ENCODE measurements around the gene NFATC4.

The NFATC4 gene

DNA sequence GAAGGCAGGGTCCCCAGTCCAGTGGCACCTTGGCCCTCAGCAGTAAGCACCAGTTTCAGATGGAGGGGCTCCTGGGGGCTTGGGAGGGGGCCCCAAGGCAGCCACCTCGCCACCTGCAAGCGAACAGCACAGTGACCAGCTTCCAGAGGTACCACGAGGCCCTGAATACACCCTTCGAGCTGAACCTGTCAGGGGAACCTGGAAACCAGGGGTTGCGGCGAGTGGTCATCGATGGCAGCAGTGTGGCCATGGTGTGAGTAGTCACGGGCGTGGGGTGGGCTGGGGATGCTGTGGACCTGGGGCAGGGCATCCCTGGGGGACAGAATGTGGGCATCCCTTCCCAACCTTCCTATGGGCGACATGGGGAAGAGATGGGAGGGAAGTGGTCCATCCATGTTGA lies 42.0 kb downstream of the NFATC4 start:
- no peak for DNase-seq (ENCODE audit: low read depth)

DNA sequence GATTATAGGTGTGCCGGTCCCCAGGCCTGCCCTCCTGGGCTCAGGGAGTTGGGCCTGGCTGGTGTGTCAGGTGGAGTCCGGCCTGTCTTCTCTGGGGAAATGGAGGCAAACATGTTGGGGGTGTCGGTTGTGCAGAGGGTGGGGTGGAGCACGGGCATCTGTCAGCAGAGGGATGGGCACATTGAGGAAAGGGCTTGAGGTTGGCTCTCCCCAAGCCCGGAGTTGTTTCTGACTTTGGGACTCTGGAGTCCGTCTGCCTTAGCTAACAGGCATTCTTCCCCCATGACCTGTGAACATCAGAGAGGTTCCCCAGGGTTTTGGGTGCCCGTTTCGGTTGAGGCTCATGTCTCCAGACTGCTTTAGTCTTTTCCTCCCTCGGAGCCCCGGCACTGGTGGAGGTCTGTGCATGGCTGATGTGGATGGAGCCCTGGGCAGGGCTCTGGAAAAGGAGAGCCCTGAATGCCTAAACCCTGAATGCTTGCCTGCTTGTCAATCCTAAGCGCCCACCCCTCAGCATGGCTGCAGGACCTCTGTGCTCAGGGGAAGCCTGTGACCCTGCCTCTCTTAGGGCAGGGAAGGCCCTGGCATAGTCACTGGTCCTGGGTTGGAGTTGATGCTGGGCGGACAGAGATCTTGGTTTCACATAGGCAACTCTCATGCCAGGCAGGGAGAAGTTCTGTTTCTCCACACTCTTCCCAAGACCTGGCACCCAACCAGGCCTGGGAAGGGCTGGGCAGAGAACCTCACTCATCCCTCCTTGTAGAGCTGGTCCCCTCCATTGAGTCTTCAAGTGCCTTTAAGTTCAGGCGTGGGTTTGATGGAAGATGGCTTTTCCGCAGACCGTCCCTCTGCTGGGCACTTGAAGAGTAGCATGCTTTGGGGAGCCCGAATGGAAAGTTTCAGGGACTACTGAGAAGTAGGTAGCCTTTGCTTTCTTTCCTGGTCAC lies 43.7 kb downstream of the NFATC4 start:
- DNase-seq (ENCODE audit: low read depth): no peak

DNA sequence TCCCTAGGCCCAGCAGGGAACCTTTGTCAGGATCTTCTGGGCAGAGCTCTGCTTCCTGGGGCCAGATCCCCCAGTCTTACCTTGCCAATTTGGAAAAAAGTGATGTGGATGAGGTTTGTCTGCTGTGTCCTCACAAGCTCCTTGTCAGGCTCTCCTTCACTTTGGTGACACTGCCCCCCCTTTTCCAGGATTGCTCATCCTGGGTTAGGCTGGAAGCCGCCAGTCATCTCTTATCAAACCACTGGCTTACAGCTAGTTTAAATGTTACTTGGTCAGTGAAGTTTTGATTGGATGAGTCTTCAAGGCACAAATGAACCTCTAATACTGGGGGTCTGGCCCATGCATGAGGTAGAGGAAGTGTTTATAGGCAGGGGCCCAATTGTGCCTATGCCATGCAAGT lies 46.1 kb downstream of the NFATC4 start:
- no peak for DNase-seq (ENCODE audit: low read depth)

DNA sequence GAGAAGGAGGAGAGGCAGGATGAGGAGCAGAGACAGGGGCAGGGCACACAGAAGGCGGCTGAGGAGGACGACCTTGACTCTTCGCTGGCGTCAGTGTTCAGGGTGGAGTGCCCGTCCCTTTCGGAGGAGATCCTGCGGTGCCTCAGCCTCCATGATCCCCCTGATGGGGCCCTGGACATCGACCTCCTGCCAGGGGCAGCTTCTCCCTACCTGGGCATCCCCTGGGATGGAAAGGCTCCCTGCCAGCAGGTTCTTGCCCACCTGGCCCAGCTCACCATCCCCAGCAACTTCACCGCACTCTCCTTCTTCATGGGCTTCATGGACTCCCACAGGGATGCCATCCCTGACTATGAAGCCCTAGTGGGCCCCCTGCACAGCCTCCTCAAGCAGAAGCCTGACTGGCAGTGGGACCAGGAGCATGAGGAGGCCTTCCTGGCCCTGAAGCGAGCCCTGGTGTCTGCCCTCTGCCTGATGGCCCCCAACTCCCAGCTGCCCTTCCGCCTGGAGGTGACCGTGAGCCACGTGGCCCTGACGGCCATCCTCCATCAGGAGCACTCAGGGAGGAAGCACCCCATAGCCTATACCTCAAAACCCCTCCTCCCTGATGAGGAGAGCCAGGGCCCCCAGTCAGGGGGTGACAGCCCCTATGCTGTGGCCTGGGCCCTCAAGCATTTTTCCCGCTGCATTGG lies 46.9 kb downstream of the NFATC4 start:
- no peak for DNase-seq (ENCODE audit: low read depth)

DNA sequence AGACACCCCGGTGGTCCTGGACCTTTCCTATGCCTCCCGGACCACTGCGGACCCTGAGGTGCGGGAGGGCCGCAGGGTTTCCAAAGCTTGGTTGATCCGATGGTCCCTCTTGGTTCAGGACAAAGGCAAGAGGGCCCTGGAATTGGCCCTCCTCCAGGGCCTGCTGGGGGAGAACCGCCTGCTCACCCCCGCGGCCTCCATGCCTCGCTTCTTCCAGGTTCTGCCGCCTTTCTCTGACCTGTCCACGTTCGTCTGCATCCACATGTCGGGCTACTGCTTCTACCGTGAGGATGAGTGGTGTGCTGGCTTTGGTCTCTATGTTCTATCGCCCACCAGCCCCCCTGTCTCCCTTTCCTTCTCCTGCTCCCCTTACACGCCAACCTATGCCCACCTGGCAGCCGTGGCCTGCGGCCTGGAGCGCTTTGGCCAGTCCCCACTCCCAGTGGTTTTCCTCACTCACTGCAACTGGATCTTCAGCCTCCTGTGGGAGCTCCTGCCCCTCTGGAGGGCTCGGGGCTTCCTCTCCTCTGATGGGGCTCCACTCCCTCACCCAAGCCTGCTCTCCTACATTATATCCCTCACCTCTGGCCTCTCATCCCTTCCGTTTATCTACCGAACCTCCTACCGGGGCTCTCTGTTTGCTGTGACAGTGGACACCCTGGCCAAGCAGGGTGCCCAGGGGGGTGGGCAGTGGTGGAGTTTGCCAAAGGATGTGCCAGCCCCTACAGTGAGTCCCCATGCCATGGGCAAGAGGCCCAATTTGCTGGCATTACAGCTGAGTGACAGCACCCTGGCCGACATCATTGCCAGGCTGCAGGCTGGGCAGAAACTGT lies 47.7 kb downstream of the NFATC4 start:
- DNase-seq (ENCODE audit: low read depth): no peak

DNA sequence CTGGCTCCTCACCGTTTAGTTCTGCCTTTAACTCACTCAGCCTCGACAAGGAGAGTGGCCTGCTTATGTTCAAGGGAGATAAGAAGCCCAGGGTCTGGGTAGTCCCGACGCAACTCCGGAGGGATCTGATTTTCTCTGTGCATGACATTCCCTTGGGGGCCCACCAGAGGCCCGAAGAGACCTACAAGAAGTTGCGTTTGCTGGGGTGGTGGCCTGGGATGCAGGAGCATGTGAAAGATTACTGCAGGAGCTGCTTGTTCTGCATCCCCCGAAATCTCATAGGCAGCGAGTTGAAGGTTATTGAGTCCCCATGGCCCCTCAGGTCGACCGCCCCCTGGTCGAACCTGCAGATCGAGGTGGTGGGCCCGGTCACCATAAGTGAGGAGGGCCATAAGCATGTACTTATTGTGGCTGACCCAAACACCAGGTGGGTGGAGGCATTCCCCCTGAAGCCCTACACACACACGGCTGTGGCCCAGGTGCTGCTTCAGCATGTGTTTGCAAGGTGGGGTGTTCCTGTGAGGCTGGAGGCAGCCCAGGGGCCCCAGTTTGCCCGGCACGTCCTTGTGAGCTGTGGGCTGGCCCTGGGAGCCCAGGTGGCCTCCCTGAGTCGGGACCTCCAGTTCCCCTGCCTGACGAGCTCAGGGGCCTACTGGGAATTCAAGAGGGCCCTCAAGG lies 48.4 kb downstream of the NFATC4 start:
- no peak for DNase-seq (ENCODE audit: low read depth)

DNA sequence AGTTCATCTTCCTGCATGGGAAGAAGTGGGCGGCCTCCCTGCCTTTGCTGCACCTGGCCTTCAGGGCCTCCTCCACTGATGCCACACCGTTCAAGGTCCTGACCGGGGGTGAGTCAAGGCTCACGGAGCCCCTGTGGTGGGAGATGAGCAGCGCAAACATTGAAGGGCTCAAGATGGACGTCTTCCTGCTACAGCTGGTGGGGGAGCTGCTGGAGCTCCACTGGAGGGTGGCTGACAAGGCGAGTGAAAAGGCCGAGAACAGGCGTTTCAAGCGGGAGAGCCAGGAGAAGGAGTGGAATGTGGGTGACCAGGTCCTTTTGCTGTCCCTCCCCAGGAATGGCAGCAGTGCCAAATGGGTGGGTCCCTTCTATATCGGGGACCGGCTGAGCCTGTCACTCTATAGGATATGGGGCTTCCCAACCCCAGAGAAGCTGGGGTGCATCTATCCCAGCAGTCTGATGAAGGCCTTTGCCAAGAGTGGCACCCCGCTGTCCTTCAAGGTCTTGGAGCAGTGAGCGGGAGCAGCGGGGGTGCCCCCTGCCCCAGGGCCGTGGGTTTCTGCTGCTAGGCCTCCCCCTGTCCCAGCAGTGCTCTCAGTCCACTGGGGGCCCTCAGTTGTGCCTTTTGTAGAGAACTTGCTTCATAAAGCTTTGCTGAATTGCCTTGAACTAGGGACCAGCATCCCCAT lies 49.1 kb downstream of the NFATC4 start:
- DNase-seq (ENCODE audit: low read depth): no peak

DNA sequence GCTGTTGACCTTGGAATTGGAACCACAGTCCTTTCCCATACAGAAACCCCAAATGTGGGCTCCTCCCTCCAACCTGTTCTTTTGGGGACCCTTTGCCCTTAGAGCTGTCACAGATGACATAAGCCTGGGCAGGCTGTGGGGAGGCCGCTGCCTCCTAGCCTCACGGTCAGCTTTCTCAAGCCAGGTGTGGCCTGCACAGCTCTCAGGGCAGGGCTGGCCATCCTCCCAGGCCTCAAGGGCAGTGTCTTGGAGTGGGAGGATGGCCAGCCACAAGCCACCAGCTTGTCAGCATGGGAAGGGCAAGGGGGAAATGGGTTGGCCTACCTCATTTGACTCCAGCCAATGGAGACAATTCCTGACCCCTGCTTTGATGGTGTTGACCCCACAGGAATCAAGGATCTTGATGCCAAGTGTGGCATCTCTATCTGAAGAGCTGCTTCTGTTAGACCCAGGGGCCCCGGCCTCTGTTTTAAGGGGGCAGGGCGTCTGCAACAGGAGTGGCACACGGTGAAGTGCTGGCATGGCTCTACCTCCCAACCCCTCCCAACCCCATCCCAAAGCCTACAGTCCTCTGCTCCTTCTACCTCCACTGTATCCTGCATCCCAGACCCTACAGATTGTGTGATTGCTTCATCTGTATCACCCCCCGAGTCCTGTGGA lies 50.0 kb downstream of the NFATC4 start:
- no peak for DNase-seq (ENCODE audit: low read depth)

DNA sequence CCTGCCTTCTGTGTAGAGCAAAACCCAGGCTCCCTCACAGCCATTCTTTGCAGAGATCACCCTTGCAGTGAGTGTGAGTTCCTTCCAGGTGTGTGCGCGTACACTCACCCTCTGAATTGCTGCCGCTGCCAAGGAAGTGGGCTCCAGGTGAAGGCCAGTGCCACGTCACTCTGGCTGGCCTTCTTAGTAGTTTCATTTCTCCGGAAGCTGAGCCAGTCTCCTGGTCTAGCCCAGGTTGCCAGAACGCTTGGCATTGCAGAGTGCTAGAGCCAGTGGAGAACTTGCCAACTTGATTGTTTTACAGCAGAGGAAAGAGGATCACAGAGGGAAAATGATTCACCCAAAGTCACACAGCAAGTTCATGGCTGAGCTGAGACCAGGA lies 50.5 kb downstream of the NFATC4 start:
- DNase-seq (ENCODE audit: low read depth): no peak

DNA sequence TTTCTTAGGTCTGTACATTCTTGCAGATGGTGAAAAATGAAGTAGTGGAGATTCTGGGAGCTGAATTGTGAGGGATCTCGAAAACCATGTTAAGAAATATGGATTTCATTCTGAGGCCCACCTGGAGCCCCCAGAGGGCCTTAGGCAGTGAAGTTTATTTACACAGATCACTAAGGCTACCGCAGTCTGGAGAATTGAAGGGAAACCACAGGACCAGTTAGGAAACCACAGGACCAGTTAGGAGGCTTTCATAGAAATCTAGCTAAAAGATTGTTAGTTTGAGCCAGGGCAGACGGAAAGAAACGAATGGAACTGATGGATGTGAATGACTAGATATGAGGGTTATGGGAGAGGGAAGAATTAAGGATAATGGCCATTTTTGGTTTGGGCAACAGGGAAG lies 54.3 kb downstream of the NFATC4 start:
- DNase-seq (ENCODE audit: low read depth): no peak

DNA sequence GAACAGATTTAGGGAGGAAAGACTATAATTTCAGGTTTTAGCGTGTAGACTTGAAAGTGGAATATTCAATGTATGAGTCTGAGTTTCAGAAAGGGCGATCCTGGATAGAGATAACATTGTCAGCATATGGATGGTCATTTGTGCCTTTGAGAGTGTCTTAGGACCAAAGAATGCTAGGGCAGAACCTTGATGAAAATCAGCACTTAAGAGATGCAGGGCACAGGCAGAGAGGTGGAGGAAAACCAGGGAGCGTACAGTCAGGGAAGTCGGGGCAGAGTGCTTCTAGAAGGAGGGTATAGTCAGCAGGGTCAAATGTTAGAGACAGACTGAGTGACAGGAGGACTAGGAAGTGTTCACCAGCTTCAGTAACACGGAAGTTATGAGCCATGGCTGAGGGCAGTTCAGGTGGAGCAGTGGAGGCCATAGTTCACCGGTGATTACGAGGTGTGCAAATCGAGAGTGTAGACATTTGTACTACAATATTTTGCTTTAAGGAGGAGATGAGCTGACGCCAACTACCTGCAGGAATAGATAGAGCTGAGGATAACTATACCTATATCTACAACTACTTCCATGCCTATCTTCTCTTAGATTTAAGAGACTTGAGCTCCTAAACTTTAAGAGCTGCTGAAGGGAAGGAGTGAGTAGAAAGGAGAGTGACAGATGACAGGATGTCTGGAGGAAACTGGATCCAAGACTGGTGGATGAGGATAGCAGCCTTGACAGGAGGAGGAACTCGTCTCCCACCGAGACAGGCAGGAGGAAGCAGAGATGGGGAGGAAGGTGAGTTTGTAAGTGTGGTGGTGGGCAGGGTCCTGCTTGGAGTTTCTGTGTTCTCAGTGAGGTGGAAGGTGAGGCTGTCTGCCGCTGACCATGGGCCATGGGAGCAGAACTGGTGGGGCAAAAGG lies 55.0 kb downstream of the NFATC4 start:
- DNase-seq (ENCODE audit: low read depth): no peak

DNA sequence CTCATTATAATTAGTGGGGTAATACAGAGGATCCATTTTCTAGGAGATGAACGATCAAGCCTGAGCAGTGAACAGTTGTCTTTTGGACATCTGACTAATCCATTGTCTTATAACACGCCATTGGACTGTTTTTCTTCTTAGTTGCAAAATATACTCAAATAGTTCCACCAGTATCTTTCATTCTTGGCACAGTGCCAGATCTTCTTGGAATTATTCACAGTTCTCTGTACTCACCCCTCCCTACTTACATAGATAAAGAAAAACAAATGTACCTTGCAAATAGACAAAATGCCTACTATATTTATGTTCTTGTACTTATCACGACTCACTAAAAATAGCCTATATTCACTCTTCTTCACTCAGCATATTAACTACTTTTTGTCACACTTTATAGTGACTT lies 57.7 kb downstream of the NFATC4 start:
- DNase-seq (ENCODE audit: low read depth): no peak

DNA sequence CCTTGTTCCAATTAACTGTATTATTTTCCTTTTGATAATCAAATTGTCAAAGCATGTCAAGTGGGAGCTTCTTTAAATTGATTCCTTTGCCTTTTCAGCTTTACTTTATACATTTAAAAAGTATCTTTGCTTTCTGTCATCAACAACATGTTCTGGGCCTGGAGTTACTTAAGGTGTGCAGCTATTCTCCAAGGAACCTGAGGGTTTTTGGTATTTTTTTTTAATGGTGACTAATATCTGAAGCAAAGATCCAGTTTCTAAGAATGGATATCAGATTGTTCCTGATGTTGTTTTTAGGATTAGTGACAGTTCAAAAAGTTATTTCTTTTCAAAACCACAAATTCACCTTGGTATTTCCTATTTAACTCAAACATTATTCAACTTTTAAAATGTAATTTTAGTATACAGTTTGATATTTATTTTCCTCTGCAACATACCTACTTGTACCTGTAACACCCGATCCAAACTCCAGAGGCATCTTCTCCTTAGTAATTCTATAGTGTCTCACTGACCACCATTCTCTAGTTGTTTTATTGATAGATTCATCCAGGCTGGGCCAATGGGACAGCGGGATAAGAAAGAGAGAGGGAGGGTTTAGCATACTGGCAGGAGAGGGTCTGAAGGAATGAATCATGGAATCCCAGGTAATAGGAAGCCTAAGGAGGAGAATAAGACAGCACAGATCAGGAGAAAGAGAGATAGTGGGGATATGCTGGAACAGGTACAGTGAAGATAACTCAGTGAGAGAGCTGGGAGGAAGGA lies 58.3 kb downstream of the NFATC4 start:
- DNase-seq (ENCODE audit: low read depth): no peak

DNA sequence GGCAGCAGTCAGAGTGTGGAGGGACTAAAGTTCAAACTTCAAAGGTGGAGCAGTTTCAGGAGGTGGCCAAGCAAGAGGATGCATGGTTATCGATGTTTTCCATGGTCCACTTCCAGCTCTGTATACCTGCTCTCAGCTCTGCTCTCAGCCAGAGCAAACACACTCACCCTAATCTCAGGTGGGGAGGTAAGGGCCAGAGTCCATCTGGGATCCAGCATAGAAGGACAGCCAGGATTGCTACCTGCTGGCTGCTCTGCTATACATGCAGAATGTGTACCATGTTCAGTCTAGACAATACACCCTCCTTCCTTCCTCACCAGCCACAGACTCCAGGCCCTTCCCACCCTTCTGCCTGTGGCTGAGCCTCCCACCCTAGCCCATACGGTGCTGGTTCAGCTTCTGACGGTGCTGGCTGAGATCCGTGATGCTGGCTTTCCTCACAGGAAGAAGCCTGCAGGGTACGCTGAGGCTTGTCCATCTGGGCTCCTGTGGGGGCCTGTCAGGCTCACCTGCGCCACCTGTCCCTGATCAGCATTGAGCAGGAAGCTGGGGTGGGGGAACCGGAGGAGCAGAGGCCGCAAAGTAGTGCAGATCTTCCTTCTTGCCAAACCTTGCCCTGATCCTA lies 59.0 kb downstream of the NFATC4 start:
- no peak for DNase-seq (ENCODE audit: low read depth)

DNA sequence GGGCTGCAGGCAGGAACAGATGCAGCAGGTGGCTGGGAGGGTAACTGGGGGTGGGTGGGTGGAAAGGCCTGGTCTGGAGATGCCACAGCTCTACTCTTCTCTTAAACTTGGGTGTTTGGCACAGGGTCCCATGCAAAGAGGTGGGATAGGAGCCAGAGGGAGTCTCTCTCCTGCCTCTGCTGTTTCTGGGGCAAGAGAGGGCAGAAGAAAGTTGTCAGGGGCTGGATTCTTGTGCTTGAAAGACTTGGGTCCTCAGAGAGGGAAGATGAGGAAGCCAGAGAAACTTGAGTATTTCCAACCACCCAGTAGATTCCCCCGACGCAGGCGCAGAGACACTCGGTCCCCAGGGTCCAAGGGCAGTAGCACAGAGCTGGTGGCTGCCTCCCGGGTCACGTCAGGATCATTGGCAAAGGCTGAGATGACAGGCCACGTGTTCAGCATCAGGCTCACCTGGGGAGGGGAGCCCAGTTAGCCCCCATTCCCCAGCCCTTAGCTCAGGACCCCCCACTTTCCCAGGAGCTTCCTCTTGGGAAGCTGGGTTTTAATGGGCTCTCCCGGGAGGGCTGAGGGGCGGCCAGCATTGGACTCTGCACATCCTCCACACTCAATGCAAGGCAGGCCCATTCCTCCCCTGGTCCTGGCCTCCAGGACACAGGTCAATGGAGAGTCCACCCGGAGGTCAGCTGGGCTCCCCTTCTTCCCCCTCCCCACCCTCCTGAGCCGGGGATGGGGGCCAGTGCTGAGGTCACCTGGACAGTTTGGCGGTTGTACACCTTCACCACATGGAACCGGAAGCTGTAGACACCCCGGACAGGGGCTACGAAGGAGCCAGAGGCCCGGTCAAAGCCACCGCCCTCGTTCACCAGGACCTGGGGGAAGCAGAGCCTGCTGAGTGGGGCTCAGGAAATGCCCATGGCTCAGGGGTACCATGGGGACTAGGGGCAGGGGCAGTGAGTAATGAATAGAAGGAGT lies 59.8 kb downstream of the NFATC4 start:
- no peak for DNase-seq (ENCODE audit: low read depth)

DNA sequence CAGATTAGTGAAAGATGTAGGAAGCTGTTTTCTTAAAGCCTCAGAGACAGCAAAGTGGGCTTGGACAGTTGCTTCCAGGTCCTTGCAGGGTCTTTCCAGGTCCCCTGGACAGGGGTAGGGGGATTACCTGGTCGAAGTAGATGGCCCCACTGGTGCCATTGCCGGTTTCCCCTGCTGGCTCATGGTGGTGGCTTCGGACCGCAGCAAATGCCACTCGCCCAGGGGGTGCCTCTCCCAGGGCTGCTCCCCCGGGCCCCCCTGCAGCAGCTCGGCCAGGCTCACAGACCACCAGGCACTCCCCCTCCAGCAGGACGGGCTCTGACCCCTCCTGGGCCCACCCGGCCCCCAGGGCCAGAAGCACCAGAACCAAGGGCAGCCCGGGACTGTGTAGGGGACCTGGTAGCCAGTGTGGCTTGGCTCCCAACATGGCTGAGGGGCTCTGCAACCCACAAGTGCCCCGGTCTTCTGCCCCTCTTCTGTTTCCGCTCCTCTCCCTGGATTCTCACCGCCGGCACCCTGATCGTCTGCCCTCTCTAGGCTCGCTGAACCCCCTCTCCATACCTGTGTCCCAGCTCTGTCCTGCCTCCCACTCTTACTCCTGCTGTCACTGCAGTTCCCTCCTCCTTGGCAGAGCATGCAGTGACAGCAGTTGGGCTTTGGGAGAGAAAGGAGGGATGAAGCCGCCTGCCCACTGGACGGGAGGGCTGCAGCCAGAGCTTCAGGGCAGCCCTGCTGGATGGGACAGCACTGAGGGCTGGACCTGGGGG lies 60.8 kb downstream of the NFATC4 start:
- no peak for DNase-seq (ENCODE audit: low read depth)
